Neural cell (in vitro differentiated cells): ENCODE results near the gene NLN. TPM values are rescaled to one million over a fixed set of nuclear protein-coding genes. Genes with fewer than 3 reads are reported as not detected.

Experiments
- H2AFZ ChIP-seq: fragments of 200-600, 300-800 bp; sonication (generic), shearing (Covaris generic); 2 replicates; pipeline ENCODE4 v1.6.0; 2014; ENCODE audit warnings: low read depth, mild to moderate bottlenecking, antibody characterized with exemption, low read length, moderate library complexity
- H3F3A ChIP-seq: fragments of 200-600 bp; shearing (Covaris generic); 2 replicates; pipeline ENCODE4 v1.6.1; 2016; ENCODE audit warnings: mild to moderate bottlenecking, moderate library complexity, mixed read lengths, antibody characterized with exemption, low read length; ENCODE audit not compliant: insufficient read depth, poor library complexity, severe bottlenecking
- H3K27ac ChIP-seq: fragments of 200-600, 300-800 bp; sonication (generic), shearing (Covaris generic); 2 replicates; pipeline ENCODE4 v1.5.1; 2014; ENCODE audit warnings: mild to moderate bottlenecking, low read length, moderate library complexity
- H3K27me3 ChIP-seq: fragments of 300-800, 200-600 bp; sonication (generic), shearing (Covaris generic); 2 replicates; pipeline ENCODE4 v1.6.0; 2014; ENCODE audit warnings: mild to moderate bottlenecking, low read depth, low read length, moderate library complexity; ENCODE audit not compliant: insufficient read depth
- H3K36me3 ChIP-seq: fragments of 300-800, 200-600 bp; sonication (generic), shearing (Covaris generic); 2 replicates; pipeline ENCODE4 v1.5.1; 2014; ENCODE audit warnings: mild to moderate bottlenecking, antibody characterized with exemption, low read length, moderate library complexity; ENCODE audit not compliant: insufficient read depth
- H3K4me2 ChIP-seq: fragments of 300-800, 200-600 bp; sonication (generic), shearing (Covaris generic); 2 replicates; pipeline ENCODE4 v1.6.0; 2014; ENCODE audit warnings: mild to moderate bottlenecking, low read length
- H3K4me3 ChIP-seq: fragments of 300-800, 200-600 bp; sonication (generic), shearing (Covaris generic); 2 replicates; pipeline ENCODE4 v1.5.1; 2014; ENCODE audit warnings: mild to moderate bottlenecking, low read length, moderate library complexity
- H3K79me2 ChIP-seq: fragments of 200-600 bp; shearing (Covaris generic); replicated peaks from 2 replicates; pipeline ENCODE4 v1.6.0; 2014; ENCODE audit warnings: mild to moderate bottlenecking, low read length, moderate library complexity; ENCODE audit not compliant: insufficient read depth
- H3K9ac ChIP-seq: fragments of 300-800, 200-600 bp; sonication (generic), shearing (Covaris generic); 2 replicates; pipeline ENCODE4 v1.6.1; 2016; ENCODE audit warnings: mild to moderate bottlenecking, low read length, mixed read lengths
- H3K9me2 ChIP-seq: fragments of 200-600 bp; shearing (Covaris generic); 2 replicates; pipeline ENCODE4 v1.6.1; 2016; ENCODE audit warnings: mild to moderate bottlenecking, low read length, mixed read lengths; ENCODE audit not compliant: insufficient read depth
- H3K9me3 ChIP-seq: fragments of 200-600, 300-800 bp; sonication (generic), shearing (Covaris generic); 2 replicates; pipeline ENCODE4 v1.6.1; 2016; ENCODE audit warnings: mild to moderate bottlenecking, mixed run types, low read length, moderate library complexity, mixed read lengths
- H4K20me1 ChIP-seq: fragments of 200-600 bp; shearing (Covaris generic); 2 replicates; pipeline ENCODE4 v1.6.1; 2016; ENCODE audit warnings: mild to moderate bottlenecking, mixed run types; ENCODE audit not compliant: insufficient read depth
- EP300 ChIP-seq: fragments of 450-650 bp; conservative IDR thresholded peaks from 2 replicates; pipeline ENCODE4 v1.6.1; 2014; ENCODE audit warnings: antibody characterized with exemption, mild to moderate bottlenecking, moderate library complexity; ENCODE audit not compliant: poor library complexity, severe bottlenecking
- EZH2 ChIP-seq: fragments of 200-600, 300-800 bp; shearing (Covaris generic), sonication (generic); IDR thresholded peaks from 2 replicates; pipeline ENCODE4 v1.6.1; 2014; ENCODE audit warnings: antibody characterized with exemption, low read length, borderline replicate concordance, mild to moderate bottlenecking; ENCODE audit not compliant: insufficient read depth, poor library complexity, severe bottlenecking
- MXI1 ChIP-seq: fragments of 450-650 bp; conservative IDR thresholded peaks from 2 replicates; pipeline ENCODE4 v1.6.1; 2014; ENCODE audit warnings: antibody characterized with exemption, mild to moderate bottlenecking; ENCODE audit not compliant: poor library complexity, severe bottlenecking
- POLR2AphosphoS5 ChIP-seq: IDR thresholded peaks from 2 replicates; pipeline ENCODE4 v1.6.1; 2012
- RAD21 ChIP-seq: fragments of 450-650 bp; conservative IDR thresholded peaks from 2 replicates; pipeline ENCODE4 v1.6.1; 2014; ENCODE audit warnings: antibody characterized with exemption, mild to moderate bottlenecking, moderate library complexity
- SMC3 ChIP-seq: fragments of 450-650 bp; conservative IDR thresholded peaks from 2 replicates; pipeline ENCODE4 v1.6.1; 2014; ENCODE audit warnings: antibody characterized with exemption, mild to moderate bottlenecking, moderate library complexity; ENCODE audit not compliant: poor library complexity
- TAF1 ChIP-seq: IDR thresholded peaks from 2 replicates; pipeline ENCODE4 v1.6.1; 2012; ENCODE audit warnings: low read depth
- polyA plus RNA-seq: library from polyadenylated mRNA; depleted of rRNA; stranded (reverse); fragments of >200 nt; gene quantifications from 2 replicates; pipeline ENCODE4 v1.2.3, GENCODE V29; 2014
- TF ChIP-seq, protein P1 (sequence below): fragments of 450-650 bp; IDR thresholded peaks from 2 replicates; pipeline ENCODE4 v1.5.1; 2014; ENCODE audit warnings: antibody characterized with exemption, mild to moderate bottlenecking, moderate library complexity; ENCODE audit not compliant: poor library complexity, severe bottlenecking
- TF ChIP-seq, protein P2 (sequence below): IDR thresholded peaks from 2 replicates; pipeline ENCODE4 v1.6.1; 2012; ENCODE audit warnings: borderline replicate concordance

Gene NLN
- polyA plus RNA-seq, 1 donor from 2014 or later = 18.7 TPM

DNA sequence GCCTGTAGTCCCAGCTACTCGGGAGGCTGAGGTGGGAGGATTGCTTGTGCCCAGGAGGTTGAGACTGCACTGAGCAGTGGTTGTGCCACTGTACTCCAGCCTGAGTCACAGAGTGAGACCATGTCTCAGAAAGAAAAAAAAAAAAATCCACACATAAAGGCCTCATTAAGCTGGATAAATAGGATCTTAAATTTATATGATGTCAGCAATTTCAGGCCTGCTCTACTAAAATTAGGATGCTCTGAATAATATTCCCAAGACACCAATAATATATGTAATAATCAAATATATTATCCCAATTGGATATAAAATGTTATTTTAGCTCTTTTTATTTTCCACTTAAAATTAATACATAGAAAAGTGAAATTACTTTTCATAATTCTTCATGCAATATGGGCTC lies 43.6 kb downstream of the NLN start:
- Histone ChIP-seq H4K20me1 (no peaks in the 10 kb centered on the region), H3K36me3 (peaks cover 4% of the 10 kb centered on the region), H3K4me3 (no peak overlapping the region), H3K9me2 (no peaks in the 10 kb centered on the region), H3K9me3 (no peaks in the 10 kb centered on the region), H3K27ac (no peak overlapping the region), H2AFZ (no peak overlapping the region), H3K9ac (no peak overlapping the region), H3K79me2 (no peaks in the 10 kb centered on the region), H3K4me2 (no peak overlapping the region), H3F3A (no peaks in the 10 kb centered on the region), H3K27me3 (no peaks in the 10 kb centered on the region)
- TF ChIP-seq RAD21 = no peak
- TF ChIP-seq, protein P1, sequence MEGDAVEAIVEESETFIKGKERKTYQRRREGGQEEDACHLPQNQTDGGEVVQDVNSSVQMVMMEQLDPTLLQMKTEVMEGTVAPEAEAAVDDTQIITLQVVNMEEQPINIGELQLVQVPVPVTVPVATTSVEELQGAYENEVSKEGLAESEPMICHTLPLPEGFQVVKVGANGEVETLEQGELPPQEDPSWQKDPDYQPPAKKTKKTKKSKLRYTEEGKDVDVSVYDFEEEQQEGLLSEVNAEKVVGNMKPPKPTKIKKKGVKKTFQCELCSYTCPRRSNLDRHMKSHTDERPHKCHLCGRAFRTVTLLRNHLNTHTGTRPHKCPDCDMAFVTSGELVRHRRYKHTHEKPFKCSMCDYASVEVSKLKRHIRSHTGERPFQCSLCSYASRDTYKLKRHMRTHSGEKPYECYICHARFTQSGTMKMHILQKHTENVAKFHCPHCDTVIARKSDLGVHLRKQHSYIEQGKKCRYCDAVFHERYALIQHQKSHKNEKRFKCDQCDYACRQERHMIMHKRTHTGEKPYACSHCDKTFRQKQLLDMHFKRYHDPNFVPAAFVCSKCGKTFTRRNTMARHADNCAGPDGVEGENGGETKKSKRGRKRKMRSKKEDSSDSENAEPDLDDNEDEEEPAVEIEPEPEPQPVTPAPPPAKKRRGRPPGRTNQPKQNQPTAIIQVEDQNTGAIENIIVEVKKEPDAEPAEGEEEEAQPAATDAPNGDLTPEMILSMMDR = no peak
- no peak for TF ChIP-seq TAF1
- no peak for TF ChIP-seq POLR2AphosphoS5
- TF ChIP-seq, protein P2, sequence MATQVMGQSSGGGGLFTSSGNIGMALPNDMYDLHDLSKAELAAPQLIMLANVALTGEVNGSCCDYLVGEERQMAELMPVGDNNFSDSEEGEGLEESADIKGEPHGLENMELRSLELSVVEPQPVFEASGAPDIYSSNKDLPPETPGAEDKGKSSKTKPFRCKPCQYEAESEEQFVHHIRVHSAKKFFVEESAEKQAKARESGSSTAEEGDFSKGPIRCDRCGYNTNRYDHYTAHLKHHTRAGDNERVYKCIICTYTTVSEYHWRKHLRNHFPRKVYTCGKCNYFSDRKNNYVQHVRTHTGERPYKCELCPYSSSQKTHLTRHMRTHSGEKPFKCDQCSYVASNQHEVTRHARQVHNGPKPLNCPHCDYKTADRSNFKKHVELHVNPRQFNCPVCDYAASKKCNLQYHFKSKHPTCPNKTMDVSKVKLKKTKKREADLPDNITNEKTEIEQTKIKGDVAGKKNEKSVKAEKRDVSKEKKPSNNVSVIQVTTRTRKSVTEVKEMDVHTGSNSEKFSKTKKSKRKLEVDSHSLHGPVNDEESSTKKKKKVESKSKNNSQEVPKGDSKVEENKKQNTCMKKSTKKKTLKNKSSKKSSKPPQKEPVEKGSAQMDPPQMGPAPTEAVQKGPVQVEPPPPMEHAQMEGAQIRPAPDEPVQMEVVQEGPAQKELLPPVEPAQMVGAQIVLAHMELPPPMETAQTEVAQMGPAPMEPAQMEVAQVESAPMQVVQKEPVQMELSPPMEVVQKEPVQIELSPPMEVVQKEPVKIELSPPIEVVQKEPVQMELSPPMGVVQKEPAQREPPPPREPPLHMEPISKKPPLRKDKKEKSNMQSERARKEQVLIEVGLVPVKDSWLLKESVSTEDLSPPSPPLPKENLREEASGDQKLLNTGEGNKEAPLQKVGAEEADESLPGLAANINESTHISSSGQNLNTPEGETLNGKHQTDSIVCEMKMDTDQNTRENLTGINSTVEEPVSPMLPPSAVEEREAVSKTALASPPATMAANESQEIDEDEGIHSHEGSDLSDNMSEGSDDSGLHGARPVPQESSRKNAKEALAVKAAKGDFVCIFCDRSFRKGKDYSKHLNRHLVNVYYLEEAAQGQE = no peak
- no peak for TF ChIP-seq EP300

DNA sequence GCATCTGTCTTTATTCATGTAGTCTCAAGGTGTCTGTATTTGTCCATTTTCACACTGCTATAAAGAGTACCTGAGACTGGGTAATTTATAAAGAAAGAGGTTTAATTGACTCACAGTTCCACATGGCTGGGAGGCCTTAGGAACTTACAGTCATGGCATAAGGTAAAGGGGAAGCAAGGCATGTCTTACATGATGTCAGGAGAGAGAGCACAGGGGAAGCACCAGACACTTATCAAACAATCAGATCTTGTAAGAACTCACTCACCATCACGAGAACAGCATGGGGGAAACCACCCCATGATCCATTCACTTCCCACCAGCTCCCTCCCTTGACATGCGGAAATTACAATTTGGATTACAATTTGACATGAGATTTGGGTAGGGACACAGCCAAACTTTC lies 44.2 kb downstream of the NLN start:
- H3K9me2 ChIP-seq = no peaks in the 10 kb centered on the region
- peaks cover 4% of the 10 kb centered on the region for H3K36me3 ChIP-seq
- H3K79me2 ChIP-seq = no peaks in the 10 kb centered on the region
- no peak overlapping the region for H3K4me2 ChIP-seq
- H3K27ac ChIP-seq = no peak overlapping the region
- H3F3A ChIP-seq = no peaks in the 10 kb centered on the region
- H3K4me3 ChIP-seq = no peak overlapping the region
- H3K9ac ChIP-seq = no peak overlapping the region
- TF ChIP-seq RAD21 = no peak
- no peaks in the 10 kb centered on the region for H4K20me1 ChIP-seq
- H3K9me3 ChIP-seq = no peaks in the 10 kb centered on the region
- no peaks in the 10 kb centered on the region for H3K27me3 ChIP-seq
- H2AFZ ChIP-seq = no peak overlapping the region

DNA sequence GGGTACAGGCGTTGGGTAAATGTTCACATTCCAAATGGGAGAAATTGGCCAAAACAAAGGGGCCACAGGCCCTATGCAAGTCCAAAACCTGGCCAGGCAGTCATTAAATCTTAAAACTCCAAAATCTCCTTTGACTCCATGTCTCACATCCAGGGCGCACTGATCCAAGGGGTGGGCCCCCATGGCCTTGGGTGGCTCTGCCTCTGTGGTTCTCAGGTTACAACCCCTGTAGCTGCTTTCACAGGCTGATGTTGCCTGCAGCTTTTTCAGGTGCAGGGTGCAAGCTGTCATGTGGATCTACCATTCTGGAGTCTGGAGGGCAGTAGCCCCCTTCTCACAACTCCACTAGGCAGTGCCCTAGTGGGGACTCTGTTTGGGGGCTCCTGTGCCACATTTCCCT lies 44.8 kb downstream of the NLN start:
- Histone ChIP-seq H3K27ac (no peak overlapping the region), H4K20me1 (no peaks in the 10 kb centered on the region), H3K9me3 (no peaks in the 10 kb centered on the region), H3K4me3 (no peak overlapping the region), H2AFZ (no peak overlapping the region), H3K36me3 (peaks cover 4% of the 10 kb centered on the region), H3K4me2 (no peak overlapping the region), H3F3A (no peaks in the 10 kb centered on the region), H3K9me2 (no peaks in the 10 kb centered on the region), H3K9ac (no peak overlapping the region), H3K27me3 (no peaks in the 10 kb centered on the region), H3K79me2 (no peaks in the 10 kb centered on the region)
- TF ChIP-seq MXI1 (no peak), EZH2 (no peak), EP300 (no peak), SMC3 (no peak), POLR2AphosphoS5 (no peak), RAD21 (no peak), TAF1 (no peak)
- TF ChIP-seq, protein P2 = no peak
- TF ChIP-seq, protein P1 = no peak
